ENCODE measurements around the gene SLC35F1. TPM values are rescaled to one million over a fixed set of nuclear protein-coding genes. Genes with fewer than 3 reads are reported as not detected.

SLC35F1 gene
- polyA plus RNA-seq, 1 donor, result 5.1 TPM

Other genes starting within 250 kb of the SLC35F1 start
- 34.1 TPM for gene NUS1, start 231.8 kb upstream of the SLC35F1 start, polyA plus RNA-seq

Measured in large intestine (tissue), 1 donor.